Measurements from ENCODE around the gene SLC16A12. TPM values are rescaled to one million over a fixed set of nuclear protein-coding genes. Genes with fewer than 3 reads are reported as not detected.

SLC16A12 gene
- total and polyA plus RNA-seq, 2 donors (not counting 3 experiments of a cell fraction or from before 2014, with no cell fraction given), result not detected

DNA sequence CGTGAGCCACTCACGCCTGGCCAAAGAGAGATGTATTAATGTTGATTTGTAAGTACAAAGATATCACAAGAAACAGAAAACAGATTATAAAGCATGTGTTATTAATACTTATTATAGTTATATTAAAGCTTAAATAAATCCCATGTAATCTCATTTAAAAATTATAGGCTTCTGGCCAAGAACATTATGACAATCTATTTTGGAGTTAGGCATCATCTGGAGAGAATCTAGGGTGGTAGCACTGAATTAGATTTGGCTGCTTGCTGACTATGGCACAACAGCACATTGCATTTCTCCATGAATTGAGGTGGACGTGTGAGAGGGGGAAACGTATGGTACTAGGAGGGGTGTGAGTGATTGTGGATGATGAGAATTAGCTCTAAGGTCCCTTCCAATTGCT lies 16.8 kb upstream of the SLC16A12 start:
- no peaks in the 10 kb centered on the region for H3K36me3 ChIP-seq (ENCODE audit: control insufficient read depth in 2 of 2, extremely low read depth in 1 of 2, insufficient read depth in 2 of 2, low read length in 2 of 2)
- dilution Hi-C loops (cut with MboI; ENCODE audit: extremely low pct_ligation_motif_present, low sequenced_read_pairs), result no loop called here
- H3K9ac ChIP-seq (replicated peaks; ENCODE audit: extremely low read depth, insufficient read depth, low read length), result no peak overlapping the region
- FAIRE-seq (no peak), DNase-seq (ENCODE audit: low read depth, low spot score) (no peak)
- intact Hi-C loops (cut with micrococcal nuclease), result no loop called here
- H3K4me2 ChIP-seq (ENCODE audit: insufficient read depth, low read length), result no peak overlapping the region
- H3K9me1 ChIP-seq (replicated peaks; ENCODE audit: control insufficient read depth, extremely low read depth, insufficient read depth, low read length), result no peaks in the 10 kb centered on the region
- no peak overlapping the region for H3K4me3 ChIP-seq (replicated peaks in 1 of 3; ENCODE audit: insufficient read depth in 1 of 3, low read depth in 1 of 3, low read length in 3 of 3)
- H3K27ac ChIP-seq (ENCODE audit: insufficient read depth, low read depth, low read length), result no peak overlapping the region
- H3K4me1 ChIP-seq (ENCODE audit: control insufficient read depth, extremely low read depth, insufficient read depth, low read length), result peaks cover 4% of the 10 kb centered on the region
- H2AFZ ChIP-seq (ENCODE audit: low read depth, low read length), result no peak overlapping the region
- ChIA-PET CTCF (interaction anchor here (1.3 to 1.8 kb wide), 2 partner anchors 10 to 19 kb away, joined by 5 to 6 read pairs; no protein-coding TSS in a partner anchor), POLR2A (no interaction called here)
- H3K27me3 ChIP-seq (ENCODE audit: control insufficient read depth in 2 of 2, insufficient read depth in 2 of 2, low read length in 2 of 2), result no peaks in the 10 kb centered on the region
- TF ChIP-seq FOS (IDR thresholded peaks at IDR 0.05; ENCODE audit: borderline replicate concordance, insufficient read depth, low read length) (no peak), MYC (IDR thresholded peaks at IDR 0.05; ENCODE audit: low read depth, low read length) (no peak), POLR2A (IDR thresholded peaks at IDR 0.05; ENCODE audit: low read depth, low read length) (no peak), MAX (IDR thresholded peaks at IDR 0.05; ENCODE audit: insufficient read depth, insufficient read length) (no peak), JUN (IDR thresholded peaks at IDR 0.05; ENCODE audit: borderline replicate concordance, insufficient read depth, insufficient read length, low read depth) (no peak), EZH2 (IDR thresholded peaks at IDR 0.05; ENCODE audit: borderline replicate concordance, low read depth, low read length, severe bottlenecking) (no peak), POLR2AphosphoS5 (IDR thresholded peaks at IDR 0.05; ENCODE audit: insufficient read depth, low read depth, low read length) (no peak), GATA2 (IDR thresholded peaks at IDR 0.05; ENCODE audit: insufficient read depth, insufficient read length, low read depth, low read length) (no peak)
- TF ChIP-seq, protein P1, sequence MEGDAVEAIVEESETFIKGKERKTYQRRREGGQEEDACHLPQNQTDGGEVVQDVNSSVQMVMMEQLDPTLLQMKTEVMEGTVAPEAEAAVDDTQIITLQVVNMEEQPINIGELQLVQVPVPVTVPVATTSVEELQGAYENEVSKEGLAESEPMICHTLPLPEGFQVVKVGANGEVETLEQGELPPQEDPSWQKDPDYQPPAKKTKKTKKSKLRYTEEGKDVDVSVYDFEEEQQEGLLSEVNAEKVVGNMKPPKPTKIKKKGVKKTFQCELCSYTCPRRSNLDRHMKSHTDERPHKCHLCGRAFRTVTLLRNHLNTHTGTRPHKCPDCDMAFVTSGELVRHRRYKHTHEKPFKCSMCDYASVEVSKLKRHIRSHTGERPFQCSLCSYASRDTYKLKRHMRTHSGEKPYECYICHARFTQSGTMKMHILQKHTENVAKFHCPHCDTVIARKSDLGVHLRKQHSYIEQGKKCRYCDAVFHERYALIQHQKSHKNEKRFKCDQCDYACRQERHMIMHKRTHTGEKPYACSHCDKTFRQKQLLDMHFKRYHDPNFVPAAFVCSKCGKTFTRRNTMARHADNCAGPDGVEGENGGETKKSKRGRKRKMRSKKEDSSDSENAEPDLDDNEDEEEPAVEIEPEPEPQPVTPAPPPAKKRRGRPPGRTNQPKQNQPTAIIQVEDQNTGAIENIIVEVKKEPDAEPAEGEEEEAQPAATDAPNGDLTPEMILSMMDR (IDR thresholded peaks at IDR 0.05; ENCODE audit: extremely low read depth in 1 of 2, insufficient read depth in 1 of 2, low read depth in 1 of 2, low read length in 2 of 2), result no peak
- no peaks in the 10 kb centered on the region for H3K9me3 ChIP-seq (replicated peaks; ENCODE audit: control insufficient read depth, insufficient read depth, low read length)
- H3K79me2 ChIP-seq (ENCODE audit: control insufficient read depth, insufficient read depth, low read length), result no peaks in the 10 kb centered on the region
- H4K20me1 ChIP-seq (replicated peaks; ENCODE audit: control insufficient read depth, extremely low read depth, insufficient read depth, low read length), result no peaks in the 10 kb centered on the region
- no TSS peak for BruUV-seq (replicated peaks)

Data from endothelial cell of umbilical vein (primary cell).